ENCODE results near the gene TANC1.

DNA sequence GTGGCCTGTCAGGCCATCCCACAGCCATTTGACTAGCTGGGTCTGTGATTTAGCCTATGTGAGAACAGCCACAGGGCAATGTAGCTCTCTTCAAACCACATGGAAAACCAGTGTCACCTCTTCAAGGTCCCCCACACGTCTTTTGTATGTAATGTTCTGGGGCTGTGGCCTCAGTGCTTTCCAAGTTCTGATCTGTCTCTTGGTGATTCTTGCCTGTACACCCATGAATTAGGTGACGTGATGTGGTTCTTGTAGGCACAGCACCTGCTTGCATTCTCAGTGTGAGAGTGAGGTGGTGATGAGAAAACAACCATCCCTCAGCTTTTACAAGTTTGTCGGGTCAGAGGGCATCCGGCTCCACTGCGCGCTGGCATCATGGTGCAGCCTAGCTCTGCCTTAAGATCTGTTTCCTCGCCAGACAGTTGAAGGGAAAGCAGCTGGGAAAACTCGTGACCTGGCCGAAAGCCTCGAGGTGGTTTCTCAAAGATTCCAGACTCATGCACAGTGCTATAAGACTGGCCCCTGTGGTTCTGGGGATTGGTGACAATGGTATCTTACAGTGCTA is 125.8 kb downstream of the TANC1 start:
- TF ChIP-seq POLR2AphosphoS5 (IDR thresholded peaks at IDR 0.05): no peak
- TF ChIP-seq, protein P1, sequence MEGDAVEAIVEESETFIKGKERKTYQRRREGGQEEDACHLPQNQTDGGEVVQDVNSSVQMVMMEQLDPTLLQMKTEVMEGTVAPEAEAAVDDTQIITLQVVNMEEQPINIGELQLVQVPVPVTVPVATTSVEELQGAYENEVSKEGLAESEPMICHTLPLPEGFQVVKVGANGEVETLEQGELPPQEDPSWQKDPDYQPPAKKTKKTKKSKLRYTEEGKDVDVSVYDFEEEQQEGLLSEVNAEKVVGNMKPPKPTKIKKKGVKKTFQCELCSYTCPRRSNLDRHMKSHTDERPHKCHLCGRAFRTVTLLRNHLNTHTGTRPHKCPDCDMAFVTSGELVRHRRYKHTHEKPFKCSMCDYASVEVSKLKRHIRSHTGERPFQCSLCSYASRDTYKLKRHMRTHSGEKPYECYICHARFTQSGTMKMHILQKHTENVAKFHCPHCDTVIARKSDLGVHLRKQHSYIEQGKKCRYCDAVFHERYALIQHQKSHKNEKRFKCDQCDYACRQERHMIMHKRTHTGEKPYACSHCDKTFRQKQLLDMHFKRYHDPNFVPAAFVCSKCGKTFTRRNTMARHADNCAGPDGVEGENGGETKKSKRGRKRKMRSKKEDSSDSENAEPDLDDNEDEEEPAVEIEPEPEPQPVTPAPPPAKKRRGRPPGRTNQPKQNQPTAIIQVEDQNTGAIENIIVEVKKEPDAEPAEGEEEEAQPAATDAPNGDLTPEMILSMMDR (IDR thresholded peaks at IDR 0.05): no peak
- TF ChIP-seq EP300 (IDR thresholded peaks at IDR 0.05): peak in 1 of 4 donors; percentile 16
